ENCODE measurements around the gene PTP4A2. TPM values are rescaled to one million over a fixed set of nuclear protein-coding genes. Genes with fewer than 3 reads are reported as not detected.

The PTP4A2 gene
- total and polyA plus RNA-seq, 12 donors: 51.8 to 371 (median 177) TPM

DNA sequence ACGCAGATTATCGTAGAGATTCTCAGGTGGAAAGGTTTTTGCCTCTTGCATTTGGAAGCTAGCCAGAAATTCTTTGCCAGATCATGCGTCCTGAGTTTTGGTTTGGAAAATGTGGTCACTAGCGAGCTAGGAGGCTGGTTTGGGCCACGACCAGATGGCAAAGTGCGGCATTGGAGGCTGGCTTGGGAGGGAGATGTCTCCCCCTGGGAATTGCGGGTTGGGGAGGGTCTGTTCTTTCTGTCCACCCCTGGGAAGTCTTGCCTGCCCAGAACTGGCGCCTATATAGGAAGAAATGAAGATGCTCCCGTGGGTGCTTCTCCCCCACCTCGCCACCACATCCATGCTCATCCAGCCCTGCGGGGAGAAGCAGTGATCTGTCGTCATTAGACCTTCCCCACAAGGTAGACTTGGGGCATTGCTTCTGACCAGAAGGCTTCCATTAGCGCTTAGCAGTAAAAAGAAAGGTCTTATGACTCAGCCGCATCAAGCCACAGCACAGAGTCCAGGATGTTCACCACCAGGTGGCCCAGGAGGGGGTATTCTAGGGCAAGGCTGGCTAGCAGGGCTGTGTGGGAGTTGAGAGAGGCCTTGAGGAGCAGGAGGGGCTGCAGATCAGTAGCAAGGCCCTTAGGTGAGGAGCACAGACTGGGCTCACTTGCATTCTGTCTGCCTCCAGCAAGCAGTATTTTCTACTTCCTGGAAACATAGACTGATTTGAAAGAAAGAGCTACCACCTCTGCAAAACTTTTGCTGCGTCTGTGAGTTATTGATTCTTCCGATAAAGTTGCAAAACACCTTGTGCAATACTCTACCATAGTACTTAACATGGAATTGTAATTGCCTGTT lies 1.5 kb upstream of the PTP4A2 start:
- intact Hi-C loops (cut with DNase I): no loop called here
- Histone ChIP-seq H3K9me3 (replicated peaks in 1 of 3) (no peaks in the 10 kb centered on the region), H3K4me1 (replicated peaks in 1 of 2) (peaks cover 36 to 52% of the 10 kb centered on the region in 2 donors), H3K36me3 (replicated peaks in 1 of 2) (no peaks in the 10 kb centered on the region), H3K27ac (peak overlapping the region; percentile 70 to 93 (median 85)), H3K27me3 (no peaks in the 10 kb centered on the region), H3K4me3 (peak overlapping the region in 1 of 4 donors; percentile 23)
- DNase-seq: peak; percentile 59 to 89 (median 79)
- TF ChIP-seq, protein P1, sequence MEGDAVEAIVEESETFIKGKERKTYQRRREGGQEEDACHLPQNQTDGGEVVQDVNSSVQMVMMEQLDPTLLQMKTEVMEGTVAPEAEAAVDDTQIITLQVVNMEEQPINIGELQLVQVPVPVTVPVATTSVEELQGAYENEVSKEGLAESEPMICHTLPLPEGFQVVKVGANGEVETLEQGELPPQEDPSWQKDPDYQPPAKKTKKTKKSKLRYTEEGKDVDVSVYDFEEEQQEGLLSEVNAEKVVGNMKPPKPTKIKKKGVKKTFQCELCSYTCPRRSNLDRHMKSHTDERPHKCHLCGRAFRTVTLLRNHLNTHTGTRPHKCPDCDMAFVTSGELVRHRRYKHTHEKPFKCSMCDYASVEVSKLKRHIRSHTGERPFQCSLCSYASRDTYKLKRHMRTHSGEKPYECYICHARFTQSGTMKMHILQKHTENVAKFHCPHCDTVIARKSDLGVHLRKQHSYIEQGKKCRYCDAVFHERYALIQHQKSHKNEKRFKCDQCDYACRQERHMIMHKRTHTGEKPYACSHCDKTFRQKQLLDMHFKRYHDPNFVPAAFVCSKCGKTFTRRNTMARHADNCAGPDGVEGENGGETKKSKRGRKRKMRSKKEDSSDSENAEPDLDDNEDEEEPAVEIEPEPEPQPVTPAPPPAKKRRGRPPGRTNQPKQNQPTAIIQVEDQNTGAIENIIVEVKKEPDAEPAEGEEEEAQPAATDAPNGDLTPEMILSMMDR (IDR thresholded peaks at IDR 0.05): peak; percentile 8 to 65 (median 48)
- TF ChIP-seq POLR2A (IDR thresholded peaks at IDR 0.05): peak in 1 of 2 donors; percentile 17
- WGBS, 4 donors: 58 to 64% (median 60%) methylated on average over 14 to 16 of the region's 16 CpGs

DNA sequence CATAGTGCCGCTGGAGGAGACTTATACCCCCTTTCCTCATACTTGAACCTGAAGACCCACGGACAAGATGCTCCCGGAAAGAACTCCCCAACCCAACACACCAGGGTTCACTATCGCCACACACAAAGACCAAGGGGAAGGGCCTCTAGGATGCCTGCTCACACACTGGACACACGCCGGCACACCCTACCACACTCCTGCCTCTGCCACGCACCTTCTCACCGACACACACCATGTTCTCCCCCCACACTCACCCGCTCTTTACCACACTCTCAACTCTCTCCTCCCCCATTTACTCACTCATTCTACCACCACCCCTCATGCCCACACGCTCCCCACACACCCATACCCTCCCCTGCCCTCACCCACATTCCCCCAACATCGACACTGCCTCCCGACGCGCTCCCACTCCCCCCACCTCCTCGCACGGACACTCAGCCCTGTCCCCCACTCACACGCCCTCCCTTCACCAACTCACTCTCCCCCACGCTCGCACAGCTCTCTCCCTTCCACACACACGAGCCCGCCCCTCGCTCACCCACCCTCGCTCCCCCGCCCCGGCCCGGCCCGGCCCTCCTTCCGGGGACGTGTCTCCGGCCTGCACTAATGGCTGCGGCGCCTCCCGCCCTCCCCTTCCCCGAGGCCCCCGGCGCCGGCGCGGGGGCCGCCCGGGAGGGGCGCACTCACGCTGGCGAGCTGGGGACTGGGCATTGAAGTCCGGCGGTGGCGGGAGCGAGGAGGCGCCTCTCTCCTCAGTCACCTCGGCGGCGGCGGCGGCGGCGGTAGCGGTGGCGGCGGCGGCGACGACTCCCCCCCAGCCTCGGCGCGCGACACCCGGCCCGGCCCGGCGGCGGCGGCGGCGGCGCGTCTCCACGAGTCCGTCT lies 626 bp downstream of the PTP4A2 start:
- peak; percentile 71 to 84 (median 78) for DNase-seq
- H3K4me1 ChIP-seq (replicated peaks in 1 of 2): peaks cover 48 to 62% of the 10 kb centered on the region in 2 donors
- intact Hi-C loops (cut with DNase I): no loop called here
- WGBS, 4 donors: 1 to 2% (median 1%) methylated on average over 19 to 64 of the region's 78 CpGs
- H3K9me3 ChIP-seq (replicated peaks in 1 of 3): no peaks in the 10 kb centered on the region
- H3K4me3 ChIP-seq: peak overlapping the region; percentile 1 to 96 (median 55)
- H3K36me3 ChIP-seq (replicated peaks in 1 of 2): no peaks in the 10 kb centered on the region
- TF ChIP-seq, protein P1 (IDR thresholded peaks at IDR 0.05): no peak
- TF ChIP-seq POLR2A (IDR thresholded peaks at IDR 0.05): no peak
- no peaks in the 10 kb centered on the region for H3K27me3 ChIP-seq
- H3K27ac ChIP-seq: peak overlapping the region; percentile 85 to 100 (median 88)

DNA sequence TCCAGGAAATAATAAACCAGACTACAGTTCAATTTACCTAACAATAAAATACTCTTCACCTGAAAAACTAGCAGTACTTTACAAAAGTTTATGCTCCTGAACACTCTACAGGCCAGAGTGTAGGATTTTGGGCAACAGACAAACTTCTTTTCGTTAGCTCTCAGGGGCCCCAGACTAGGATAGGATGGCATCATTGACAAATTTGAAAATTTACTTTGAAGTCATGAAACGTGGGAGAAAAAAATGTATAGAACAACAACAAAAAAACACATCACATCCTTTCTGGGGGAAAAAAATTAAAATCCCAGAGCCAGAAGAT lies 1.2 kb downstream of the PTP4A2 start:
- Histone ChIP-seq H3K9me3 (replicated peaks in 1 of 3) (no peaks in the 10 kb centered on the region), H3K4me3 (peak overlapping the region in 3 of 4 donors; percentile 1 to 96 (median 67)), H3K27ac (peak overlapping the region; percentile 20 to 100 (median 87)), H3K27me3 (no peaks in the 10 kb centered on the region), H3K4me1 (replicated peaks in 1 of 2) (peaks cover 54 to 68% of the 10 kb centered on the region in 2 donors), H3K36me3 (replicated peaks in 1 of 2) (no peaks in the 10 kb centered on the region)
- no peak for TF ChIP-seq POLR2A (IDR thresholded peaks at IDR 0.05)
- TF ChIP-seq, protein P1 (IDR thresholded peaks at IDR 0.05): no peak
- WGBS, 4 donors: 0 to 21% (median 6%) methylated on average over 2 of the region's 2 CpGs
- intact Hi-C loops (cut with DNase I): no loop called here
- DNase-seq: peak in 1 of 7 donors; percentile 13

Measured in adrenal gland (tissue), 12 donors.